GM19328 (cell line): ENCODE measurements around the gene TRAP1.
"Not testable (repeated sequence)": the region's sequence is repeated elsewhere in the genome, so short reads cannot be mapped to it uniquely, and the experiment has no call there.

Experiments used
- ATAC-seq: cut with Tn5 transposase; IDR thresholded peaks from one replicate; pipeline ENCODE4 v1.9.1; 2021; ENCODE audit warnings: mild to moderate bottlenecking, moderate library complexity; ENCODE audit not compliant: unreplicated experiment

TRAP1 gene

DNA sequence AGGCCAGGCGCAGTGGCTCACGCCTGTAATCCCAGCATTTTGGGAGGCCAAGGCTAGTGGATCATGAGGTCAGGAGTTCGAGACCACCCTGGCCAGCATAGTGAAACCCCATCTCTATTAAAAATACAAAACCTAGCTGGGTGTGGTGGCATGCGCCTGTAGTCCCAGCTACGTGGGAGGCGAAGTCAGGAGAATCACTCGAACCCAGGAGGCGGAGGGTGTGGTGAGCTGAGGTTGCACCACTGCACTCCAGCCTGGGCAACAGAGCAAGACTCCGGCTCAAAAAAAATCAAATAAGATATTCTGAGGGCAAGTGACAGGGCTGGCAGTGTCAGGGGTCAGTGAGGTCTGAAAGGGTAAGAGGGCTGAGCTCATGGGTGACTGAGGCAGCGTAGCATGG lies 2.9 kb downstream of the TRAP1 start:
- not testable (repeated sequence) for ATAC-seq

DNA sequence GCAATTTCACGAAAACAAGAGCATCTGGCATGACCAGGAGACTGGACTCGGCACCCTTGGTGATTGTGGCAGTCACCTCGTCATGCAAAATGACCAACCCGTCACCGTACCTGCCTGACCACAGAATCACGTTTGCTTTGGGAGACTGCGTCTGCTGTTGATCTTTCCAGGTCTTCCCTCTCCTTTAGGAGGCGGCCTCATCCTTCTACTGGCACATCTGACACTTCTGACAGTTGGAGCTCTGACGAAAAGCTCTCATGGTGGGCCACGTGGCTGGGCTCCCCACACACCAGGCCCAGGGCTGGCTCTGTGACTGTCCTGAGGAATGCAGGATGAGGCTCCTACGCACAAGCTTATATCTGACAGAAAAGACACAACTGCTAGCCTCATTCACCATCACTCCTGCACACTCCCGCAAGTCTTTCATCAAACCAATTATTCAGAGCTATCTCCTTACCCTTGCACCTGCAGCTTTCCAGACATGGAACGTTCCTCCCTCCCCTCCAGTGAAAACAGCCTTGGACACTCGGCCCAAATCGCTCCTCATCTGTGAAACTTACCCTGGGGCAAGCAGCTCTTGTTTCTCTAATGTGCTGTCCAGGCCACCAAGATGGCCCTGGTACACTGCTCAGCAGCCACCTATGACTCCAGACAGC lies 3.6 kb downstream of the TRAP1 start:
- ATAC-seq = no peak

DNA sequence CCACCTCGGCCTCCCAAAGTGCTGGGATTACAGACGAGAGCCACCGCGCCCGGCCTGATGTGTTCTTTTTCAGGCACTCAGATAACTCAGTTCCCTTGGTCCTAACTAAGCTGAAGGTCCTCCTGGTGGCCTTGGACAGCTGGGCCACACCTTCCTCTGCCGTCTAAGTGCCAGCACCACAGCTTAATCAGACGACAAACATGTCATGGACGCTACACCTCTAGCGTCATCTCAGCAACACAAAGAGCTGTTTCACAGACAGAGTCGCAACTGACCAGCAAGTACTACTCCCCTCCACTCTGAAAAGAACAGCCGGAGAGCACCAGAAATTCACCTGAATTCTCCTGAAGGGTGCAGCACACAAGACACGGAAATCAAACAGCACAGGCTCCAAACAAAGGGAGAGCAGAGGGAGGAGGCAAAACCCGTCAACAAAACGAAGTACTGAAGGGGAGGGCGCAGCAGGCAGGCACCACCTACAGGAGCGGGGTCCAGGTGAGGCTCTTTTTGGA lies 4.4 kb downstream of the TRAP1 start:
- no peak for ATAC-seq

DNA sequence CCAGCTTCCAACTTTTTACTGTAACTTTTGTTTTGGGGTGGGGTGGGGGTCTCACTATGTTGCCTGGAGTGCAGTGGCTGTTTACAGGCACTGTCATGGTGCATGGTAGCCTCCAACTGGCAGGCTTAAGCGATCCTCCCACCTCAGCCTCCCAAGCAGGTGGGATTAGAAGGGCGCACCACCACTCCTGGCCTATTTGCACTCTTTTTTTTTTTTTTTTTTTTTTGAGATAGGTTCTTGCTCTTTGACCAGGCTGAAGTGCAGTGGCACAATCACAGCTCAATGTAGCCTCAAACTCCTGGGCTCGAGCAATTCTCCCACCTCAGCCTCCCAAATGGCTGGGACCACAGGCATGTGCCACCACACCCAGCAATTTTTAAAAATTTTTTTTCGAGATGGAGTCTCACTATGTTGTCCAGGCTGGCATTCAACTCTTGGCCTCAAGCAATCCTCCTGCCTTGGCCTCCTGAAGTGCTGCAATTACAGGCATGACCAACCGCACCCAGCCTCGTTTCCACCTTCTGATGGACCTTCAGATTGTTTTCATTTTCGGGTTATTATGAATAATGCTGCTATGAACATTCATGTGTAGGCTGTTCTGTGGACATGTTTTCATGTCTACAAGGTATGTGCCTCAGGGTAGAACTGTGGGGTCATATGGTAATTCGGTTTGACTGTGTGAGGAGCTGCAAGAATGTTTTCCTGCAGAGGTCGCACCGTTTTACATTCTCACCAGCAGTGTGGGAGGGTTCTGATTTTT lies 10.9 kb downstream of the TRAP1 start:
- ATAC-seq = no peak

DNA sequence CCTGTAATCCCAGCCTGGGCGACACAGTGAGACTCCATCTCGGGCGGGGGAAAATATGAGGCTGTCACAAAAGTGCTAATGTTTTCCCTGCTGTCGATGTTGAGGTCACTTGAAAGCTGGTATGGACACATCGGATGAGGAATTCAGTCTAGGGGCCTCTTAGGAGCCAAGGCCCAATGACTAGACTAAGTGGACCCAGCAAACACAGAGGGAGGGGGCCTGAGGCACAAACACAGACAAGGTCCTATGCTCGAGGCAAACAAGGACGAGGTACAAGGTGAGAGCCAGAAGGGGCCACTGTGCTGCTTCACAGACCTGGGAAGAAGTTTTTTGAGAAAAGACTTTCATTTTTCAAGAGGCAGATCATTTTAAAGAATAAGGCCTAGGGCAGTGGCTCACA lies 15.2 kb downstream of the TRAP1 start:
- ATAC-seq = no peak

DNA sequence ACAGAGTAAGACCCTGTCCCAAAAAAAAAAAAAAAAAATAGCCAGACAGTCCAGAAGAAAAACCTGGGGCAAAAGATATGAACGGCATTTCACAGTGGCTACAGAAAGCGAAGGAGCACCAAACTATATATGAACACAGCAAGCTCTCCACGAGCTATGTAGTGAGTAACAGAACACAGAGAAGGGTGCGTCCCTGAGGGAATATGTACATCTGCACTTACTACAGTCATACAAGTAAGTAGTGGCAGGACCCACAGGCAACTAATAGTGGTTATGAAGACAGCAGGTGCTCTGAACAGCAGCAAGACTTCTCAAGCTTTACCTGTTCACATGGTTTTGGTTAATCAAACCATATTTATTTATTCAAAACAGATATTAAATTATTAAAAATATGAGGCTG lies 15.8 kb downstream of the TRAP1 start:
- no peak for ATAC-seq

DNA sequence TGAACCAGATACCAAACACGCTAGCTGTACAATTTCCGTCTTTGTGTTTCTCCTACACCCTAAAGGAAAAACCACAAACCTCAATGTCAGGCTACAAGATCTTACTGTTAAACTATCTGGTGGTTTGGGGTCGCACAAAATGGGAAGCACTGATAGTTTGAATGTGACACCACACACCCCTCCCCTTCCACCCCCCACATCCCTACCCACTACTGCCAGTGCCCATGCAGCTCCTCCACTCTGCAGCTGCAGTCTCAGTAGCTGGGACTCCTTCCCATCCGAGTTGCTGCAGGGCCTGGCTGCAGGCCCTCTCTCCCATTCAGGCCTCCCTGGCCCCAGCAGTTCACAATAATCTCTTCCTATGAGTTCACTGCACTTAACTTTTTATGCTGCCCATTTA lies 18.4 kb downstream of the TRAP1 start:
- no peak for ATAC-seq

DNA sequence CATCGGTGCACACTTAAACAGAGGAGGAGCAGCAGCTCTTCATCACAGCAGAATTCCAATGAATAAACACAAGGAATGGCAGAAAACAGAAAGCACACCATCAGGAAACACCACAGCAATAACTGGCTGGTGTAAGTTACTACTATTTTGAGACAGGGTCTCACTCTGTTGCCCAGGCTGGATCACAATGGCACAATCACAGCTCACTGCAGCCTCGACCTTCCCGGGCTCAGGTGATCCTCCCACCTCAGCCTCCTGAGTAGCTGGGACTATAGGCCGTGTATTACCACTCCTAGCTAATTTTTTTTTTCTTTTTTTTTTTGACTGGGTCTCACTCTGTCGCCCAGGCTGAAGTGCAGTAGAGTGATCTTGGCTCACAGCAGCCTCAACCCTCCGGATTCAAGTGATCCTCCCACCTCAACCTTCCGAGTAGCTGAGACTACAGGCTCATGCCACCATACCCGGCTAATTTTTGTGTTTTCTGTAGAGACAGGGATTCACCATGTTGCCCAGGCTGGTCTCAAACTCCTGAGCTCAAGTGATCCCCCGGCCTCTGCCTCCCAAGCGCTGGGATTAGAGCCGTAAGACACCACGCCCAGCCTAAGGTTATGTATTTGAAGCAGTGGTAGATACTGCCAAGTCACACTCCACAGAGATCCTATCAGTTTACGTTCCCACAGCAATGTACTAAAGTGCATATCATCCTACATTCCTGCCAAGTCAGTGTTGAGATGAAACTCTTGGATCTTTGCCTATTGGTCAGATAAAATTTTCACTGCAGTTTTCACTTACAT lies 20.7 kb downstream of the TRAP1 start:
- no peak for ATAC-seq

DNA sequence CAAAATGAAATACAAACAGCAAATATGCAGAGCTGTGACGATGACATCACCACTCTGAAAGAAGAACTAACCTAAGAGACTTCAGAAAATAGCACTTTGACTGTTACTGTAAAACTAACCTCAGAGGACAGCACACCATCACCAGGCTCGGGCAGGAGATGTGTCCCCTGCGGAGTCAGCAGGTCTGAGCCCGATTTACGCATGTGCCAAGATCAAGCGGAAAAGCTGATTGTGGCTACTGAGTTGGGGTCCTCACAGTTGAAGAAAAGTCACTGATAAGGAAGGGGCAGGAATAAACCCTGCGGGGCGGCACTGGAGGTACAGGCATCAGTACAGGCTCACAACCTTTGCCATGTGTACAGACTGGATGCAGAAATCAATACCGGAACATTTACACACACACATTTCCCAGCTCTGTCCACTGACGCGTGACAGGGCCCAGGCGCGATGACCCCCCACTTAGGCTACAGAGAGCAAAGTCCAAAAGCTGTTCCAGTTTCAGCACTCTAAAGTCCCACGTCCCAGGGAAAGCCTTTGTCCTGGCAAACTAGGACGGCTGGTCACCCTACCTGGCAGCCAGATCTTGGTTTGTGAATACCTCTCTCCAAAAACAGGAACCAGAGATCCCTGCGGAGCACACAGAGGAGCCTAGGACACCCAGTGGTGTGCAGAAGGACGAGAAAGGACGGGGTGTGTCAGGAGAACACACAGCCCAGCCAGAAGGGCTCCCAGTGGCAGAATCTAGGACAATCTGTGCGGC lies 21.5 kb downstream of the TRAP1 start:
- ATAC-seq = no peak

DNA sequence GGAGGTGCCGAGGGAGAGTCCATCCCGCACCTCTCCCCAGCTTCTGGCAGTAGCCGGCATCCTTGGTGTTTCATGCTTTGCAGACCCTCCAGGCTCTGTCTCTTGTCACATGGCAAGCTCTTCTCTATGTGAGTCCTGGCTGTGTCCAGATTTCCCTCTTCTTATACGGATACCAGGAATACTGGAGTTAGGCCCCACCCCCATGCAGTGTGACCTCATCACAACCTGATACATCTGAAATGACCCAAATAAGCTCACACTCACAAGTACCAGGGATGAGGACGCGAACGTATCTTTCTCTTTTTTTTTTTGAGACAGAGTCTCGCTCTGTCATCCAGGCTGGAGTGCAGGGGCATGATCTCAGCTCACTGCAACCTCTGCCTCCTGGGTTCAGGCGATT lies 23.3 kb downstream of the TRAP1 start:
- ATAC-seq = no peak

DNA sequence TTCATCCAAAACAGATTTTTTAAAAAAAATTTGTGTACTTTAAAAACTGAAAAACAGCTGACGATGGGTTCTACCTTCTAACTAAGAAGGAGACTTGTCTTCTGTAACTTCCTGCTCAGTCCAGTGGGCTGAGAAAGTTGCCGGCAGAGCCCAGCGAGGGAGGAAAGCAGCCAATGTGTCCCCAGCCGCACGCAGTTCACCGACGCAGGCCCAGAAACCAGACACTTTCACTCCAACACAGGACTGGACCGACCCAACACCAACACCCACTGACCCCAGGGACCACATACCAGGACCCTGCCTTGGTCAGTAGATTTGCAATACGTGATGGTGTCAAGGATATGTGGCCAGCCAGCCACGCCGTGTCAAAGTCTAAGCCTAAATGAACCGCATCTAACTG lies 25.6 kb downstream of the TRAP1 start:
- no peak for ATAC-seq

DNA sequence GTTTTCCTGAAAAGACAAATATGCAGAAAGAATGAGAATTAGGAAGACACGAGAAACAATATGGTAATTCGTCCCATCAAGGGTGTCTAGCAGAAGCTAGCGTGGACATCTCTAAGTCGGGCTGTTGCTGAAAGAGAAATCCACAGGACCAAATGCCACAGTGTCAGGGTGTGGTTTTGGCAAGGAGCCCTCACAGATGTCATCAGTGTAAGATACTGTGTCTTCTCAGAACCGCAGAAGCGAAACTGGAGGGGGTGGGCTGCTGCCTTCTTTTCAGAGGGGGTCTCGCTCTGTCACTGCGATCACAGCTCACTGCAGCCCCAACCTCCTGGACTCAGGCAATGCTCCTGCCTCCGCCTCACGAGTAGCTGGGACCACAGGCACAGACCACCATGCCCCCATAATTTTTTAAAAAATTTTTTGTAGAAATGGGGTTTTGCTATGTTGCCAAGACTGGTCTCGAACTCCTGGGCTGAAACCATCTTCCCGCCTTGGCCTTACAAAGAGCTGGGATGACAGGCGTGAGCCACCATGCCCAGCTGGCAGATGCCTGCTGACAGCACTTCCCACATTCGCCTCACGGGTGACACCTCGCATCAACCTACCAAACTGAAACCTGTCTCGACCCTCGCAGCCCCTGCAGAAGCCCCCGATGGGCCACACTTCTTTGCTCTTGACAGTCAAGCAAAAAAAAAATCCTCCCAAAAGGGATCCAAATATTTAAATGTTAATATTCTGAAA lies 26.2 kb downstream of the TRAP1 start:
- ATAC-seq = no peak

DNA sequence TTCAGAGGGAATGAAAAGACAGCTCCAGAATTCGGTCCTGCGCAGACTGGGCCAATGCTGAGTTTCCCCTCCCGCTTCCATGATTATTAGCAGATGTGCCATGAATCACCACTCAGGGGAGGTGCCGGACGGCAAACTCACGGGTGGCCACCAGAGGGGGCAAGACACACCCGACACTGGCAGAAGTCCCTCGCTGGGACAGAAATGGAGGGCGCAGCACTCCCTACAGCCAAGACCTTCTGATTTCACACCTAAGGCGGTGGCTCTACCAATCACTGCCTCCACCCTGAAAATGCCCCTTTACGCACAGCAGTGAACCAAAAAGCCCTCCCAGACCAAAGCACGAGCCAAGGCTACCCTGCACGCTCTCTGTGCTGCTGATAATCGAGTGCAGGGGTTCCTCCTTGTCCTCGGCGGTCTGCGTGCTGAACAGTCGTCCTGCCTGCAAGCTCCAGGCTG lies 26.8 kb downstream of the TRAP1 start:
- no peak for ATAC-seq

DNA sequence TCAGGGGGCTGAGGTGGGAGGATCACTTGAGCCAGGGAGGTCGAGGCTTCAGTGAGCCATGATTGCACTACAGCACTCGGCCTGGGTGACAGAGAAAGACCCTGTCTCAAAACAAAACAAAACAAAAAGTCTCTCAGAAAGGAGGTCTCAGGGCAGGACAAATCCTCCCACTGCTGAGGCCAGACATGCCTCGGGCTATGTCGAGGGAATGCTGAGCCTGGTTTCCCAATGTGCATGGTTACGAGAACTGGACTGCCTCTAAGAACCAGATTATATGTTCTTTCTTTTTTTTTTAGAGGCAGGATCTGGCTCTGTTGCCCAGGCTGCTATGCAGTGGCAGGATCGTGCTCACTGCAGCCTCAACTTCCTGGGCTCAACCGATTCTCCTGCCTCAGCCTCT lies 27.6 kb downstream of the TRAP1 start:
- no peak for ATAC-seq

DNA sequence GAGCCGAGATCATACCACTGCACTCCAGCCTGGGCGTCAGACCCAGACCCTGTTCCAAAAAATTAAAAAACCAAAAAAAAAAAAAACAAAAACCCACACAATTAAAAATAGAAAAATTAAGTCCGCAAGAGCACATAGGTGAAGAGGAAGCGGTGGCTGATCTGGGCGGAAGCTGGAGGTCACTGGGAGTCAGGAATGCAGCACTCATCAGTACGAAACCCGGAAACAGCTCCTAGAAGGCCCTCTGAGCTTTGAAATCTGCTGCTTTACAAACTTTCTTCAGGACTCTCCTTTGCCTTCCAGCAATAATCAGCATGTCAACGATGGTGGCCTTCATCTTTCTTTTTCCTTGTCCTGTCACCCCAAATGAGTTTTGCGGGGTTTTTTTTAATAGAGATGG lies 29.5 kb downstream of the TRAP1 start:
- ATAC-seq = no peak

DNA sequence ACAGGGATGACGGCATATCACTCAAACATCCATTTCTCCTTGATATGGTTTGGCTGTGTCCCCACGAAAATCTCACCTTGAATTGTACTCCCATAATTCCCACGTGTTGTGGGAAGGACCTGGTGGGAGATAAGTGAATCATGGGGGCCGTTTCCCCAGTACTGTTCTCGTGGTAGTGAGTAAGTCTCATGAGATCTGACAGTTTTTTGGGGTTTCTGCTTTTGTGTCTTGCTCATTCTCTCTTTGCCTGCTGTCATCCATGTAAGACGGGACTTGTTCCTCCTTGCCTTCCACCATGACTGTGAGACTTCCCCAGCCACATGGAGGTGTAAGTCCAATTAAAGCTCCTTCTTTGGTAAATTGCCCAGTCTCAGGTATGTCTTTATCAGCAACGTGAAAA lies 30.3 kb downstream of the TRAP1 start:
- no peak for ATAC-seq

DNA sequence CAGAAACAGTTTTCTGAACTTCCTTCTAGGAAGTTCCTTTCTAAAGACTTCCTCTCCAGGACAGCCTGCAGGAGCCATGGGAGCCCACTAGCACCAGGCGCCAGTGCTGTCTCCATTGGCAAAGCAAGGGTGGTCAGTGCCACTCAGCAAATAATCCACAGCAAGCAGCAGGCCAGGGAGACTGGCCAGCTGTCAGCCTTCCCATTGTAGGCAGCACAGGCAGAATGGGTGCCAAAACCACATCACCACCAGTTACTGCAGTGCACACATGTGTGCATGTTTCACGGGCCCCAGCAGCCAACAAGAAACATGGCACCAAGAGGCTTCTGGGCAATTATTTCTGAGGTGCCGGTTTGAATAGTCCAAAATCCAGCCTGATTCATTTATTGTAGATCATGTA lies 36.1 kb downstream of the TRAP1 start:
- no peak for ATAC-seq

DNA sequence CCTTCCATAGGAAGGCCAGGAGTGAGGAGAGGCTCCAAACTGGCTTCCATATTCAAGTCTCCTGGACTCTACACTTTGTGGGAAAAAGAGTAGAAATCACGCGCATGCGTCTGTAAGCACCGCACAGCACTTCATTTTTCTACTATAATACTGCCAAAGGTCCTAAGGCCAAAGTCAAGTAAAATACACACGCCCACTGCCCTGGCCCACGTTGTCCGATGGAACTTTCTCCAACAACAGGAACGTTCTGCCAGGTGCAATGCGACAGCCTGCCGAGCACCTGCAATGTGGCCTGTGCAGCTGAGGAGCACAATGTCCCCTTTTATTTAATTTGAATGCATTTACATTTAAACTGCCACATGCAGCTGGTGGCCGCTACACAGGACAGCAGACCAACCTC lies 39.3 kb downstream of the TRAP1 start:
- ATAC-seq = no peak

DNA sequence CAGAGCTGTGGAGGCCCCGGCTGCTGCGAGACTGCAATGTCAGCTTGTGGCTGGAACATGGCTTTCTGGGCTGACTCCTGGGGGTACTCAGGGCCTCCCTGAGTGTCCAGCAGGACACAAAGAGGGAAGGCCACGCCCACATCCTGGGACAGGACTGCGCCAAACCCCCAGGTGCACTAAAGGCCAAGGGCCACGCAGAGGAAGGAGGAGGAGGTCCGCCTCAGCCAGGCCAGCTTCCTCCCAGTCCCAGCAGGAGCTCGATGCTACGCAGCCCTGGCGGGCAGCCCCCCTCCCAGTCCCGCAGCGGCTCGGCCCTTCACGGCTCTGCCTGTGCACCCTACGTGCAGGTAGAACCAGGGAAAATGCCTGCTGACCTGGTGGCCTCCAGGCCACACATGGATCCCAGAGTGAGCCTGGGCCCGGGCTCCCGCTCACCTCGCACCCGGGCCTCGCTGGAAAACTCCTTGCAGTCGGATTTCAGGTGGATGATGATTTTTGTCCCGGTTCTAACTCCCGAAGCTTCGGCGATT lies 41.7 kb downstream of the TRAP1 start:
- ATAC-seq = no peak
